PC-9 (cell line): ENCODE data around the gene IFNL1. TPM values are rescaled to one million over a fixed set of nuclear protein-coding genes. Genes with fewer than 3 reads are reported as not detected.
"Not testable (repeated sequence)": the region's sequence is repeated elsewhere in the genome, so short reads cannot be mapped to it uniquely, and the experiment has no call there.

ENCODE experiments used
- BruUV-seq: library from RNA; stranded (reverse); fragments of 400-500 nt; replicated peaks from 2 replicates; lab custom pipeline; 2021; lab: Mats Ljungman, UMichigan
- CTCF ChIA-PET: fragments of 300-600 bp; sonication (Branson Sonifier 250); formaldehyde crosslinking; loops from one replicate; lab custom pipeline; 2022; ENCODE audit warnings: antibody characterized with exemption; lab: Charles Lee
- POLR2A ChIA-PET: fragments of 300-600 bp; sonication (Branson Sonifier 250); formaldehyde crosslinking; loops from one replicate; lab custom pipeline; 2022; ENCODE audit warnings: antibody characterized with exemption; ENCODE audit not compliant: unreplicated experiment; lab: Charles Lee
- DNase-seq, 2 experiments: peaks; one replicate each; pipeline versions ENCODE4 v3.0.0 to v3.0.0-alpha.2; 2015 to 2022; ENCODE audit warnings: mixed read lengths in 1 of 2
- H2AFZ ChIP-seq: fragments of 200-600 bp; sonication (generic); 2 replicates; pipeline ENCODE4 v1.8.1; 2017; ENCODE audit warnings: antibody characterized with exemption
- H3F3A ChIP-seq: fragments of 200-600 bp; sonication (generic); 2 replicates; pipeline ENCODE4 v1.8.1; 2017; ENCODE audit warnings: antibody characterized with exemption, mild to moderate bottlenecking, low read depth; ENCODE audit not compliant: insufficient read depth
- H3K27ac ChIP-seq: fragments of 200-600 bp; sonication (generic); 2 replicates; pipeline ENCODE4 v1.6.1; 2016; ENCODE audit warnings: mixed run types
- H3K27me3 ChIP-seq: fragments of 200-600 bp; sonication (generic); 2 replicates; pipeline ENCODE4 v1.6.1; 2016; ENCODE audit warnings: low read depth, mixed run types; ENCODE audit not compliant: insufficient read depth
- H3K36me3 ChIP-seq: fragments of 200-600 bp; sonication (generic); 2 replicates; pipeline ENCODE4 v1.6.1; 2016; ENCODE audit warnings: low read depth, mixed run types
- H3K4me1 ChIP-seq: fragments of 200-600 bp; sonication (generic); replicated peaks from 2 replicates; pipeline ENCODE4 v1.6.1; 2016; ENCODE audit warnings: mixed run types; ENCODE audit not compliant: insufficient read depth
- H3K4me2 ChIP-seq: fragments of 200-600 bp; sonication (generic); 2 replicates; pipeline ENCODE4 v1.6.1; 2017; ENCODE audit warnings: mixed run types
- H3K4me3 ChIP-seq: fragments of 200-600 bp; sonication (generic); 2 replicates; pipeline ENCODE4 v1.6.1; 2016; ENCODE audit warnings: mixed run types
- H3K79me2 ChIP-seq: fragments of 200-600 bp; sonication (generic); 2 replicates; pipeline ENCODE4 v1.6.1; 2017; ENCODE audit warnings: low read depth, mixed run types
- H3K9me2 ChIP-seq: fragments of 200-600 bp; sonication (generic); 2 replicates; pipeline ENCODE4 v1.8.1; 2017; ENCODE audit warnings: mild to moderate bottlenecking; ENCODE audit not compliant: insufficient read depth
- H3K9me3 ChIP-seq: fragments of 200-600 bp; sonication (generic); 2 replicates; pipeline ENCODE4 v1.8.1; 2016; ENCODE audit warnings: low read depth; ENCODE audit not compliant: insufficient read depth
- H4K20me1 ChIP-seq: fragments of 200-600 bp; sonication (generic); 2 replicates; pipeline ENCODE4 v1.8.1; 2017; ENCODE audit not compliant: insufficient read depth
- EZH2 ChIP-seq: fragments of 200-600 bp; sonication (generic); IDR thresholded peaks from 2 replicates; pipeline ENCODE4 v1.8.0; 2017; ENCODE audit warnings: antibody characterized with exemption, low read depth
- intact Hi-C: fragments of 100-400 bp; cut with micrococcal nuclease; formaldehyde crosslinking; loops from one replicate; pipeline ENCODE4 v1.10.0; 2022; ENCODE audit not compliant: unreplicated experiment
- total RNA-seq: library from RNA; stranded (reverse); gene quantifications from 2 replicates; pipeline ENCODE4 v1.2.3, GENCODE V29; 2021
- TF ChIP-seq, protein P1 (sequence below): fragments of 200-600 bp; sonication (generic); conservative IDR thresholded peaks from 2 replicates; pipeline ENCODE4 v1.6.1; 2017; ENCODE audit warnings: mixed run types, antibody characterized with exemption, mild to moderate bottlenecking, moderate library complexity

The IFNL1 gene
- total RNA-seq, 1 experiment from 2014 or later = not detected

DNA sequence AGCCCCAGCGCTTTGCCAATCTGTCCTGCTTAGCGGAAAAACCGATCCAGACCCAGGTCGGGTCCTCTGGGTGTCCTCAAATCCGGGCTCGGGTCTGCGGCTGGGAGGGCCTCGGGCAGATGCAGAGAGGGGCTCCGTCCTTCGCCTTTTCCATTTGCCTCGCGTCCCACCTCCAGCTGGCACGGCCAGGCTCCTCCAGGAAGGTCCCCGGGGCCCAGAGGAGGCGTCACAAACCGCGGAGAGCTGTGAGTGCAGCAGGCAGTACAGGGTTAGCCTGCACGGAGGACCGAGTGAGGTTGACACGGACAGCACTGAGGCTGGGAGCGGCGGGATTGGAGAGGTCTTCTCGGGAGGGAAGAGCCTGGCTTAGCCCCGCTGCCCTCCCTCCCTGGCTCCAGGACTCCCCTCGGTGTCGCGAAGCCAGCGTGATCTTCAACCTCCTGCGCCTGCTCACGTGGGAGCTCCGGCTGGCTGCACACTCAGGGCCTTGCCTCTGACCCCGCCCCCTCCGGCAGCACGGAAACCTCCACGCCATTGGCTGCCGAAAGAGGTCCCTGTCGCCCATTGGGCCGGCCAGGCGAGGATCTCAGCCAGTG lies 30.8 kb upstream of the IFNL1 start:
- H3K27ac ChIP-seq = no peak overlapping the region
- H3K4me2 ChIP-seq = no peak overlapping the region
- no peaks in the 10 kb centered on the region for H3K79me2 ChIP-seq
- H4K20me1 ChIP-seq = no peaks in the 10 kb centered on the region
- intact Hi-C loops = no loop called here
- no peak overlapping the region for H3K4me3 ChIP-seq
- no peak overlapping the region for H2AFZ ChIP-seq
- H3K27me3 ChIP-seq = no peaks in the 10 kb centered on the region
- H3F3A ChIP-seq = no peaks in the 10 kb centered on the region
- no peaks in the 10 kb centered on the region for H3K9me2 ChIP-seq
- no peak for DNase-seq
- H3K36me3 ChIP-seq = no peaks in the 10 kb centered on the region
- H3K9me3 ChIP-seq = no peaks in the 10 kb centered on the region
- H3K4me1 ChIP-seq = 0 out of 2 replicates have a peak, but pooled peaks cover 8% of the 10 kb centered on the region
- no TSS peak for BruUV-seq
- TF ChIP-seq, protein P1, sequence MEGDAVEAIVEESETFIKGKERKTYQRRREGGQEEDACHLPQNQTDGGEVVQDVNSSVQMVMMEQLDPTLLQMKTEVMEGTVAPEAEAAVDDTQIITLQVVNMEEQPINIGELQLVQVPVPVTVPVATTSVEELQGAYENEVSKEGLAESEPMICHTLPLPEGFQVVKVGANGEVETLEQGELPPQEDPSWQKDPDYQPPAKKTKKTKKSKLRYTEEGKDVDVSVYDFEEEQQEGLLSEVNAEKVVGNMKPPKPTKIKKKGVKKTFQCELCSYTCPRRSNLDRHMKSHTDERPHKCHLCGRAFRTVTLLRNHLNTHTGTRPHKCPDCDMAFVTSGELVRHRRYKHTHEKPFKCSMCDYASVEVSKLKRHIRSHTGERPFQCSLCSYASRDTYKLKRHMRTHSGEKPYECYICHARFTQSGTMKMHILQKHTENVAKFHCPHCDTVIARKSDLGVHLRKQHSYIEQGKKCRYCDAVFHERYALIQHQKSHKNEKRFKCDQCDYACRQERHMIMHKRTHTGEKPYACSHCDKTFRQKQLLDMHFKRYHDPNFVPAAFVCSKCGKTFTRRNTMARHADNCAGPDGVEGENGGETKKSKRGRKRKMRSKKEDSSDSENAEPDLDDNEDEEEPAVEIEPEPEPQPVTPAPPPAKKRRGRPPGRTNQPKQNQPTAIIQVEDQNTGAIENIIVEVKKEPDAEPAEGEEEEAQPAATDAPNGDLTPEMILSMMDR = no peak
- no peak for TF ChIP-seq EZH2
- ChIA-PET POLR2A (no interaction called here), CTCF (no interaction called here)

DNA sequence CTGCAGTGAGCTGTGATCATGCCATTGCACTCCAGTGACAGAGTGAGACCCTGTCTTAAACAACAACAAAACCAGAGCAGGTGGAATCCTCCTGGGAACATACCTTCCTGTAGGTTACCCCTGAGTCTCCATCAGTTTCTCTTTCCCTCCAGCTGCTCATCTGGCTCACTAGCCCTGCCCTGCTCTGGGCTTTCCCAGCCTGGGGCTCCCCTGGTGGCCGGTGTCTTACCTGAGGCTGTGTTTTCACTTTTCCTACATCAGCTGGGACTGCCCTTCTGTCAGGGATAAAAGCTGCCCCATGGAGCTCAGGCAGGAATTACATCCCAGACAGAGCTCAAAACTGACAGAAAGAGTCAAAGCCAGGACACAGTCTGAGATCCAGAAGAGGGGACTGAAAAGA lies 28.1 kb upstream of the IFNL1 start, which contains the start of gene IFNL2:
Gene IFNL2 (plus strand): TSS at position 312 of the 400 bp plus-strand sequence. CDS start 173 bp downstream, outside the sequence.
- BruUV-seq, H3K79me2 ChIP-seq, intact Hi-C loops, H3K4me3 ChIP-seq, H3K27me3 ChIP-seq, H3K36me3 ChIP-seq, CTCF ChIA-PET, H3K4me2 ChIP-seq, H3K27ac ChIP-seq, H3K4me1 ChIP-seq, H2AFZ ChIP-seq, H4K20me1 ChIP-seq, DNase-seq, H3F3A ChIP-seq, H3K9me3 ChIP-seq, H3K9me2 ChIP-seq: not testable (repeated sequence)
- POLR2A ChIA-PET = interaction anchor here (0.7 kb wide), 1 partner anchor 16 kb away, joined by 3 read pairs; no protein-coding TSS in a partner anchor

GRCh38 chr19:39268531-39269223 lies 27.5 kb upstream of the IFNL1 start:
- DNase-seq, H3K36me3 ChIP-seq, H3K4me1 ChIP-seq, H3K27me3 ChIP-seq, H3K79me2 ChIP-seq, H3K4me3 ChIP-seq, H3F3A ChIP-seq, H3K27ac ChIP-seq, H3K9me3 ChIP-seq, H4K20me1 ChIP-seq, CTCF ChIA-PET, H2AFZ ChIP-seq, intact Hi-C loops, H3K9me2 ChIP-seq, BruUV-seq, H3K4me2 ChIP-seq: not testable (repeated sequence)
- POLR2A ChIA-PET = interaction anchor here (0.7 kb wide), 1 partner anchor 16 kb away, joined by 3 read pairs; no protein-coding TSS in a partner anchor

DNA sequence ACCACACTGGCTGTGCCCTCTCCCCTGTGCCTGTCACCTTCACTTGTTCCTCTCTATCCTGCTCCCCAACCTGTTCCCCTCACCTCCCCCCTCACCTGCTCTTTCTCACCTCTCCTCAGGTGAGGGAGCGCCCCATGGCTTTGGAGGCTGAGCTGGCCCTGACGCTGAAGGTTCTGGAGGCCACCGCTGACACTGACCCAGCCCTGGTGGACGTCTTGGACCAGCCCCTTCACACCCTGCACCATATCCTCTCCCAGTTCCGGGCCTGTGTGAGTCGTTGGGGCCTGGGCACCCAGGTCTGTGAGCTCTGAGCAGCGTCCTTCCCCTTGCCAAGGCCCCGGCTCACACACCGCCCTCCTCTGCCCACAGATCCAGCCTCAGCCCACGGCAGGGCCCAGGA lies 26.8 kb upstream of the IFNL1 start:
- H3F3A ChIP-seq, H3K79me2 ChIP-seq, H3K27me3 ChIP-seq, H3K27ac ChIP-seq, H2AFZ ChIP-seq, intact Hi-C loops, H4K20me1 ChIP-seq, CTCF ChIA-PET, DNase-seq, H3K9me3 ChIP-seq, H3K4me3 ChIP-seq, BruUV-seq, H3K4me2 ChIP-seq, H3K36me3 ChIP-seq, POLR2A ChIA-PET, H3K4me1 ChIP-seq, H3K9me2 ChIP-seq: not testable (repeated sequence)
